ENCODE measurements around the gene LAMC2. TPM values are rescaled to one million over a fixed set of nuclear protein-coding genes. Genes with fewer than 3 reads are reported as not detected.

Gene LAMC2
- total RNA-seq, 8 experiments from 2014 or later: 0.14 to 2.8 (median 0.56) TPM

DNA sequence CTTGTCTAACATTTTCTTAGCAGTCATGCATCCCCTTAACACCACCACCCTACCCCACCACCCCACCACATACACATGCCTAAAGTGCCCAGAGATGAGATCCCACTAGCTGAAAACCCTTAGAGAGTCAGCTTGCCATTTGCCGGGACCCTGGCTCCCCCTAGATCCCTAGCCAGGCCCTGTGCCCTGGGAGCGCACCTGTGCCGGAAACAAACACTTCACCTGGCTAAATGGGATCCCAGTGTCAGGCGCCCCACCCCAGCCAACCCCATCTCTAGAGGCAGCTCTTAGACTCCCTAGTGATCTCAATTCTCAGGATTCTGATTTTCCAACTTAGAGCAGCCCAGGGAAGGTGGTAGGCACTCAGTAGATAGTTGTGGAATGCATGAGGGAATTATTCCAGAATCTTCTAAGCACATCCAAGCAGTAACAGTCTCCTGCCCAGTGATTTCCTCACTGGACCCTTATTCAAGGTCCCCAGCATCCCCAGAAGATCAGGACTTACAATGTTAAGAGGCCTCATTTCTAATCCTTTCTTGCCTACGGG, 105.2 kb downstream of the LAMC2 start:
- peaks cover 10 to 13% of the 10 kb centered on the region in 2 donors for H3K4me1 ChIP-seq (replicated peaks in 1 of 2)
- WGBS, 10 experiments: 17 to 100% (median 73%) methylated on average over 1 to 2 of the region's 5 CpGs; no CpG with 5 or more reads in 3 of the 10 experiments
- H3K27ac ChIP-seq: peak overlapping the region in 1 of 2 donors; percentile 45
- no peak overlapping the region for H3K4me3 ChIP-seq
- in situ Hi-C loops (cut with MboI; ENCODE audit: low pct_unique_long_range_greater_than_20kb in 2 of 9, low sequenced_read_pairs in 9 of 9, unreplicated experiment in 9 of 9): loop anchor here in 3 of 9 experiments (25.0 kb wide), 3 partner anchors 171 to 321 kb away; partner anchors contain the start of gene SMG7 (in 1 of the 3)
- peak in 2 of 8 experiments; percentile 9 to 14 for ATAC-seq (replicated peaks in 6 of 8)

DNA sequence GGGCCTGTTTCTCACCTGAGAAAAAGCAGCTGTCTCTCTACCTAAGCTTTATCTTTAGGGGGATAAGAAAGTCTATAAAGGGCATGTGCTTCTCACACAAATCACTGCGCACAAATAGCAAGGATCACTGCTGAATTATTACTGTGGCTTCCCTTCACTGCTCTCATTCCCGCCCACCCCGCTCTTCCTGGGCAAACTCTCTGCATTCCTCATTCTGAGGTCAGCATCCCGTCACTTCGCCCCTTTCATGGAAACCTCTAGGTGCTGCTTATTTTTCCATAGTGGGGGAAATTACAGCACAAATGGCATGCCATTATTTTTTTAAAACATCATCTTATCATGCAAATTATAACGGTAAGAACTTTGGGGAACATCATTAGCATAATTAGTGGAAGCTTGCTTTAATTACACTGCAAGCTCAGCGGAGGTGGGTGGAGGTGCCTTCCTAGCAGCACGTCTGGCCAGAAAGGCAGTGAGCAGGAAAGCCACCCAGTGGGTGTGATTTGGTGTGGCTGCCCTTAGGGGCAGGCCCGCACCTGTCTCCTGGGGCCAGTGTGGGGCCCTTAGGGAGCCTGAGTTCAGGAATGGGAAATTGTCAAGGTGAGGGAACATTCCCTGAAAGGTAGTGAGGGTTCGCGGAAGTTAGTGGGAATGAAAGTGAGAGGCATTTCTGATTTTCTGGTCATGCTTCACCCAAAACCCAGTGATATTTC, 105.9 kb downstream of the LAMC2 start:
- peak; percentile 35 to 94 (median 78) for ATAC-seq (replicated peaks in 6 of 8)
- WGBS, 10 experiments: 0 to 78% (median 61%) methylated on average over 1 to 8 of the region's 11 CpGs; no CpG with 5 or more reads in 2 of the 10 experiments
- Histone ChIP-seq H3K27ac (no peak overlapping the region), H3K4me3 (no peak overlapping the region), H3K4me1 (replicated peaks in 1 of 2) (peaks cover 10 to 13% of the 10 kb centered on the region in 2 donors)
- in situ Hi-C loops (cut with MboI; ENCODE audit: low pct_unique_long_range_greater_than_20kb in 2 of 9, low sequenced_read_pairs in 9 of 9, unreplicated experiment in 9 of 9): loop anchor here in 3 of 9 experiments (25.0 kb wide), 3 partner anchors 170 to 320 kb away; partner anchors contain the start of gene SMG7 (in 1 of the 3)

DNA sequence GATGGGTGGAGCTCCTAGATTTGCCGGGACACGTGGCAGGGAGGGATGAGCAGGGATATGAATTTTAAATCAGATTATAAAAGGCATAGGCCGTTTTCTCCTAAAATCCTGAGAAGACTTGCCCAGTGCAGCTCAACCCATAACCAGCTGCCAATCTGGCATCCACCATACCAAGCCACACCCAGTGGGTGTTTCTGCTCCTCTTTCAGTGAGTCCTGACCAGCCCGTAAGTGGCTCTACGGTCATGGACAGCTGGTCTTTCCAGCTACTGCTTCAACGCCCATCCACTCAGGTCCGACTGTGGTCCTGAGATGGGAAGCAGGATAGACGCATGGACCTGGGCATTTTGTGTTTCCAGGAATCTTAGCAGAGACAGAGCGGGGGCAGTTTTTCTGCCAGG, 107.2 kb downstream of the LAMC2 start:
- peak in 3 of 8 experiments; percentile 61 to 75 (median 71) for ATAC-seq (replicated peaks in 6 of 8)
- no peak overlapping the region for H3K4me3 ChIP-seq
- 7 to 100% (median 92%) methylated on average over 3 to 9 of the region's 9 CpGs; no CpG with 5 or more reads in 3 of the 10 experiments for whole genome bisulfite sequencing, 10 experiments
- in situ Hi-C loops (cut with MboI; ENCODE audit: low pct_unique_long_range_greater_than_20kb in 2 of 9, low sequenced_read_pairs in 9 of 9, unreplicated experiment in 9 of 9): loop anchor here in 3 of 9 experiments (25.0 kb wide), 3 partner anchors 169 to 319 kb away; partner anchors contain the start of gene SMG7 (in 1 of the 3)
- H3K4me1 ChIP-seq (replicated peaks in 1 of 2): peaks cover 10 to 13% of the 10 kb centered on the region in 2 donors
- no peak overlapping the region for H3K27ac ChIP-seq

- H3K4me1 ChIP-seq (replicated peaks in 1 of 2): peaks cover 10 to 13% of the 10 kb centered on the region in 2 donors
- in situ Hi-C loops (cut with MboI; ENCODE audit: low pct_unique_long_range_greater_than_20kb in 2 of 9, low sequenced_read_pairs in 9 of 9, unreplicated experiment in 9 of 9): loop anchor here in 3 of 9 experiments (25.0 kb wide), 3 partner anchors 168 to 318 kb away; partner anchors contain the start of gene SMG7 (in 1 of the 3)
- no peak overlapping the region for H3K27ac ChIP-seq
- H3K4me3 ChIP-seq: no peak overlapping the region
- WGBS, 10 experiments: 80 to 100% (median 92%) methylated on average over 1 of the region's 1 CpG; no CpG with 5 or more reads in 4 of the 10 experiments
- ATAC-seq (replicated peaks in 6 of 8): no peak
Measured at GRCh38 chr1:183293876-183294275, 107.8 kb downstream of the LAMC2 start.

Other genes starting within 250 kb of the LAMC2 start
- gene SHCBP1L, start 233.1 kb upstream of the LAMC2 start, total RNA-seq: under 1 TPM in 1 of 8 experiments, not detected in 7; 0.47 TPM
- gene LAMC1, start 162.8 kb upstream of the LAMC2 start, total RNA-seq: 100 to 1,000 TPM in 4 of 8 experiments, 10 to 100 TPM in 4; 20.1 to 363 (median 140) TPM
- gene NMNAT2, start 232.1 kb downstream of the LAMC2 start, total RNA-seq: 10 to 100 TPM in 5 of 8 experiments, 1 to 10 TPM in 1, under 1 TPM in 2; 0.25 to 68.9 (median 37.4) TPM

Measured in motor neuron (in vitro differentiated cells).